ENCODE measurements around the gene QSER1. TPM values are rescaled to one million over a fixed set of nuclear protein-coding genes. Genes with fewer than 3 reads are reported as not detected.

QSER1 gene
- total RNA-seq, 1 donor, result 28.6 TPM

DNA sequence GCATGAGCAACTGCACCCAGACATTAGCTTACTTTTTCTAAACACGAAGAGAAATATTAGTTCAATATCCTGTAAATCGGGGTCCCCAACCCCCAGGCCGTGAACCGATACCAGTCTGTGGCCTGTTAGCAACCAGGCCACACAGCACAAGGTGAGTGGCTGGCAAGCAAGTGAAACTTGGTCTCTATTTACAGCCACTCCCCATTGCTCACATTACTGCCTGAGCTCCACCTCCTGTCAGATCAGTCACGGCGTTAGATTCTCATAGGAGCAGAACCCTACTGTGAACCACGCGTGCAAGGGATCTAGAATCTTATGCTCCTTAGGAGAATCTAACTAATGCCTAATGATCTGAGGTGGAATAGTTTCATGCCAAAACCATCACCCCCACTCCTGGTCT, 95.2 kb downstream of the QSER1 start:
- no peaks in the 10 kb centered on the region for H3K27me3 ChIP-seq (ENCODE audit: insufficient read depth, low read length)
- H3K27ac ChIP-seq (ENCODE audit: low read depth, low read length), result no peak overlapping the region
- H3K4me1 ChIP-seq (ENCODE audit: insufficient read depth, low read length), result no peaks in the 10 kb centered on the region
- no peak overlapping the region for H2AFZ ChIP-seq (ENCODE audit: low read length)
- TF ChIP-seq, protein P1, sequence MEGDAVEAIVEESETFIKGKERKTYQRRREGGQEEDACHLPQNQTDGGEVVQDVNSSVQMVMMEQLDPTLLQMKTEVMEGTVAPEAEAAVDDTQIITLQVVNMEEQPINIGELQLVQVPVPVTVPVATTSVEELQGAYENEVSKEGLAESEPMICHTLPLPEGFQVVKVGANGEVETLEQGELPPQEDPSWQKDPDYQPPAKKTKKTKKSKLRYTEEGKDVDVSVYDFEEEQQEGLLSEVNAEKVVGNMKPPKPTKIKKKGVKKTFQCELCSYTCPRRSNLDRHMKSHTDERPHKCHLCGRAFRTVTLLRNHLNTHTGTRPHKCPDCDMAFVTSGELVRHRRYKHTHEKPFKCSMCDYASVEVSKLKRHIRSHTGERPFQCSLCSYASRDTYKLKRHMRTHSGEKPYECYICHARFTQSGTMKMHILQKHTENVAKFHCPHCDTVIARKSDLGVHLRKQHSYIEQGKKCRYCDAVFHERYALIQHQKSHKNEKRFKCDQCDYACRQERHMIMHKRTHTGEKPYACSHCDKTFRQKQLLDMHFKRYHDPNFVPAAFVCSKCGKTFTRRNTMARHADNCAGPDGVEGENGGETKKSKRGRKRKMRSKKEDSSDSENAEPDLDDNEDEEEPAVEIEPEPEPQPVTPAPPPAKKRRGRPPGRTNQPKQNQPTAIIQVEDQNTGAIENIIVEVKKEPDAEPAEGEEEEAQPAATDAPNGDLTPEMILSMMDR (IDR thresholded peaks at IDR 0.05; ENCODE audit: extremely low read depth, low read depth, low read length), result no peak
- H3K79me2 ChIP-seq (ENCODE audit: insufficient read depth, low read length), result no peaks in the 10 kb centered on the region
- DNase-seq (ENCODE audit: insufficient read length, low spot score, missing footprints), result no peak
- no peak overlapping the region for H3K4me3 ChIP-seq (ENCODE audit: insufficient read depth, low read length)
- H3K9me3 ChIP-seq (ENCODE audit: low read depth, low read length), result peaks cover 3% of the 10 kb centered on the region
- H3K4me2 ChIP-seq (ENCODE audit: insufficient read depth, low read length), result no peak overlapping the region
- H3K36me3 ChIP-seq (ENCODE audit: insufficient read depth, low read length), result no peaks in the 10 kb centered on the region
- H4K20me1 ChIP-seq (ENCODE audit: insufficient read depth, low read length), result no peaks in the 10 kb centered on the region

GRCh38 chr11:32990481-32990880, 97.9 kb downstream of the QSER1 start:
- Histone ChIP-seq H3K27ac (ENCODE audit: low read depth, low read length) (no peak overlapping the region), H3K4me2 (ENCODE audit: insufficient read depth, low read length) (no peak overlapping the region), H3K27me3 (ENCODE audit: insufficient read depth, low read length) (peaks cover 5% of the 10 kb centered on the region), H2AFZ (ENCODE audit: low read length) (no peak overlapping the region), H3K4me1 (ENCODE audit: insufficient read depth, low read length) (no peaks in the 10 kb centered on the region), H3K4me3 (ENCODE audit: insufficient read depth, low read length) (no peak overlapping the region), H4K20me1 (ENCODE audit: insufficient read depth, low read length) (no peaks in the 10 kb centered on the region), H3K36me3 (ENCODE audit: insufficient read depth, low read length) (no peaks in the 10 kb centered on the region), H3K9me3 (ENCODE audit: low read depth, low read length) (peaks cover 3% of the 10 kb centered on the region), H3K79me2 (ENCODE audit: insufficient read depth, low read length) (no peaks in the 10 kb centered on the region)
- TF ChIP-seq, protein P1 (IDR thresholded peaks at IDR 0.05; ENCODE audit: extremely low read depth, low read depth, low read length), result no peak
- no peak for DNase-seq (ENCODE audit: insufficient read length, low spot score, missing footprints)

GRCh38 chr11:32991427-32991826, 98.8 kb downstream of the QSER1 start:
- H3K4me3 ChIP-seq (ENCODE audit: insufficient read depth, low read length), result no peak overlapping the region
- no peaks in the 10 kb centered on the region for H3K36me3 ChIP-seq (ENCODE audit: insufficient read depth, low read length)
- peaks cover 3% of the 10 kb centered on the region for H3K9me3 ChIP-seq (ENCODE audit: low read depth, low read length)
- H2AFZ ChIP-seq (ENCODE audit: low read length), result no peak overlapping the region
- H3K27ac ChIP-seq (ENCODE audit: low read depth, low read length), result no peak overlapping the region
- peaks cover 5% of the 10 kb centered on the region for H3K27me3 ChIP-seq (ENCODE audit: insufficient read depth, low read length)
- H3K79me2 ChIP-seq (ENCODE audit: insufficient read depth, low read length), result no peaks in the 10 kb centered on the region
- H4K20me1 ChIP-seq (ENCODE audit: insufficient read depth, low read length), result no peaks in the 10 kb centered on the region
- no peak for DNase-seq (ENCODE audit: insufficient read length, low spot score, missing footprints)
- no peaks in the 10 kb centered on the region for H3K4me1 ChIP-seq (ENCODE audit: insufficient read depth, low read length)
- no peak overlapping the region for H3K4me2 ChIP-seq (ENCODE audit: insufficient read depth, low read length)
- TF ChIP-seq, protein P1 (IDR thresholded peaks at IDR 0.05; ENCODE audit: extremely low read depth, low read depth, low read length), result no peak

- H3K27me3 ChIP-seq (ENCODE audit: insufficient read depth, low read length), result peaks cover 5% of the 10 kb centered on the region
- no peak overlapping the region for H3K4me2 ChIP-seq (ENCODE audit: insufficient read depth, low read length)
- TF ChIP-seq, protein P1 (IDR thresholded peaks at IDR 0.05; ENCODE audit: extremely low read depth, low read depth, low read length), result no peak
- H3K9me3 ChIP-seq (ENCODE audit: low read depth, low read length), result peaks cover 3% of the 10 kb centered on the region
- no peaks in the 10 kb centered on the region for H3K36me3 ChIP-seq (ENCODE audit: insufficient read depth, low read length)
- no peak overlapping the region for H3K27ac ChIP-seq (ENCODE audit: low read depth, low read length)
- no peaks in the 10 kb centered on the region for H3K79me2 ChIP-seq (ENCODE audit: insufficient read depth, low read length)
- no peaks in the 10 kb centered on the region for H4K20me1 ChIP-seq (ENCODE audit: insufficient read depth, low read length)
- no peak overlapping the region for H2AFZ ChIP-seq (ENCODE audit: low read length)
- DNase-seq (ENCODE audit: insufficient read length, low spot score, missing footprints), result no peak
- H3K4me3 ChIP-seq (ENCODE audit: insufficient read depth, low read length), result no peak overlapping the region
- H3K4me1 ChIP-seq (ENCODE audit: insufficient read depth, low read length), result no peaks in the 10 kb centered on the region
These were observed 99.3 kb downstream of the QSER1 start for GRCh38 chr11:32991898-32992297.

Data from osteoblast (primary cell).